ENCODE results near the gene CCDC9B.

Gene CCDC9B

DNA sequence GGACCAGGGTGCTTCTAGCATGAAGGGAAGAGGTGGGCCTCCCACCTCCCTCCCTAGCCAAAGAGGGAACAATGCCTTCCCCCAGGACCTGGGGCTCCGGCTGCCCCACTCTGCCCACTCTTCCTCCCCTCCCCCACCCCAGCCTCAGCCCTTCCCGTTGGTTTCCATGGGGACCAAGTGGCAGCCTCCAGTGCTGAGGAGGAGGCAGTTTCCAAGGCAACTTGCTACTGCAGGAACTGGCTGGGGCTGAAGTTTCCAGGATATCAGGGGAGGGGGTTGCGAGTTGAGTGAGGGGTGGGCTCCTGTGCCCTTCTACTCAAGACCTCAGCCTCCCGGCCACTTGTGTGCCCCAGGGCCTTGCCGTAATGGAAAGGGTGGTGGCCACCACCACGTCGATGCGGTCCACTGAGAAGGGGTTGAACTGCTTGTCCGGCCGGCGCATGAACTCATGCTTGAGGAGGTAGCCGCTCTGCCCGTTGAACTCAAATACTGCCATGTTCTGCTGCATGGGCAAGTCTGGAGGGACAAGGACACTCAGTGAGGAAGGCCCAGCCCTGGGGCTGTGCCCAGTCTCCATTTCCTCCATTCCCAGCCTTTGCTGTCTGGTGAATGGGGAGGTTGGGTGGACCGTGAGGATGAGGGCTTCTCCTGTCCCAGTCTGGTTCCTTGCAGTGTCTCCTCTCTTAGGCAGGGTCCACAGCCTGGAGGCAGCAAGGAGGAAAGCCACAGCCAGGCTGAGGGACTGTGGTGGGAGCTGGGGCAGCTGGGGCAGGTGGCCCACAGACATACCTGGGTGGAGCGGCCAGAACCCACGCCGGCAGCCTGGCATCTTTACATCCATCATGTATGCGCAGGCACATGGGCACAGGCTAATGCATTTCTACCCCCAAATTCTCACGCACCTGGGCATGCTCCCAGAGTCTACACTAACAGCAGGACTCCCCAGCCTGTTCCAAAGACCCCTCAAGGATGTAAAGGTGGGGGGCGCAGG, 46.5 kb downstream of the CCDC9B start:
- no peaks in the 10 kb centered on the region for H3K9me3 ChIP-seq (ENCODE audit: insufficient read depth, low read depth, low read length)
- no peak overlapping the region for H3K27ac ChIP-seq (ENCODE audit: low read depth, low read length)
- H3K4me1 ChIP-seq (ENCODE audit: insufficient read depth, low read length): peaks cover 14% of the 10 kb centered on the region; the same call in 1 of the 2 replicates
- no peaks in the 10 kb centered on the region for H3K36me3 ChIP-seq (ENCODE audit: insufficient read depth, low read length)
- H3K9ac ChIP-seq (ENCODE audit: low read depth, low read length): no peak overlapping the region
- no peak overlapping the region for H3K4me3 ChIP-seq (ENCODE audit: low read length)
- peaks cover 46% of the 10 kb centered on the region for H3K27me3 ChIP-seq (ENCODE audit: insufficient read depth, low read length)
- 87% methylated on average over 20 of the region's 20 CpGs for WGBS

DNA sequence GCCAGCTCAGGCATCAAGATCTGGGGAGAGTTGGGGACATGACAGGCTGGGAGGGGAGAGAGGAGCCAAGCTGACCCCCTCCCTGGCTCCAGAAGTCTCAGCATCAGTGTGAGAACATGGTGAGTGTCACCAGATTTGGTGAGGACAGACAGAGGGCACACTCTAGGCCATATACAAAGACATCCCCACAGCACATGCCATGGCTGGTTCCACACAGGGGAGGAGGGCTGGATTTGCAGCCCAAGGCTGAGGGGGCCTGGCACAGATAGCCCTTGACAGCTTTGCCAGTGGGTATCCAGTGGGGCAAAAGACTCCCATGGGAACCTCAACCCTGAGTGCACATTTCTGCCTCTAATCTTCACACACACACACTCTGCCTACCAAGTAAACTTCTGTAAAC, 47.7 kb downstream of the CCDC9B start:
- peaks cover 47% of the 10 kb centered on the region for H3K27me3 ChIP-seq (ENCODE audit: insufficient read depth, low read length)
- no peak overlapping the region for H3K4me3 ChIP-seq (ENCODE audit: low read length)
- H3K36me3 ChIP-seq (ENCODE audit: insufficient read depth, low read length): no peaks in the 10 kb centered on the region
- no peak overlapping the region for H3K9ac ChIP-seq (ENCODE audit: low read depth, low read length)
- no peak overlapping the region for H3K27ac ChIP-seq (ENCODE audit: low read depth, low read length)
- peaks cover 14% of the 10 kb centered on the region; the same call in 1 of the 2 replicates for H3K4me1 ChIP-seq (ENCODE audit: insufficient read depth, low read length)
- H3K9me3 ChIP-seq (ENCODE audit: insufficient read depth, low read depth, low read length): no peaks in the 10 kb centered on the region

DNA sequence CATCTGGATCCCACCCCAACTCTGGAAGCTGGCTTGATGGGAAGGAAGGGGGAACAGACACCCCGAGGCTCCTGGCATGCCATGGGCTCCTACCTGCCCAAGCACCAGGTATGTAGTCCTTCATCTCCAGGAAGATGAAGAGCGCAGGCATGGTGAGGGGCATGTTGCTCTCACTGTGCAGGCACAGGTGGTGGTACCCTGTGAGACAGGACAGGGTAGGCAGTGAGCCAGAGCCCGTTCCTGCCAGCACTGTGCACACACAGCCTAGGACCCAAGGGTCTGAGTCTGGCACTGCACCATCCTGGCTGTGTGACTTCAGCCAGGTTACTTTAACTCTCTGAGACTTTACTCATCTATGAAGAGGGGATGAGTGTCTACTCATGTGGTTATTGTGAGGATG, 48.5 kb downstream of the CCDC9B start:
- peaks cover 48% of the 10 kb centered on the region for H3K27me3 ChIP-seq (ENCODE audit: insufficient read depth, low read length)
- H3K4me3 ChIP-seq (ENCODE audit: low read length): no peak overlapping the region
- 92% methylated on average over 3 of the region's 3 CpGs for WGBS
- no peak overlapping the region for H3K27ac ChIP-seq (ENCODE audit: low read depth, low read length)
- no peak overlapping the region for H3K9ac ChIP-seq (ENCODE audit: low read depth, low read length)
- H3K4me1 ChIP-seq (ENCODE audit: insufficient read depth, low read length): peaks cover 14% of the 10 kb centered on the region; the same call in 1 of the 2 replicates
- no peaks in the 10 kb centered on the region for H3K9me3 ChIP-seq (ENCODE audit: insufficient read depth, low read depth, low read length)
- H3K36me3 ChIP-seq (ENCODE audit: insufficient read depth, low read length): no peaks in the 10 kb centered on the region

DNA sequence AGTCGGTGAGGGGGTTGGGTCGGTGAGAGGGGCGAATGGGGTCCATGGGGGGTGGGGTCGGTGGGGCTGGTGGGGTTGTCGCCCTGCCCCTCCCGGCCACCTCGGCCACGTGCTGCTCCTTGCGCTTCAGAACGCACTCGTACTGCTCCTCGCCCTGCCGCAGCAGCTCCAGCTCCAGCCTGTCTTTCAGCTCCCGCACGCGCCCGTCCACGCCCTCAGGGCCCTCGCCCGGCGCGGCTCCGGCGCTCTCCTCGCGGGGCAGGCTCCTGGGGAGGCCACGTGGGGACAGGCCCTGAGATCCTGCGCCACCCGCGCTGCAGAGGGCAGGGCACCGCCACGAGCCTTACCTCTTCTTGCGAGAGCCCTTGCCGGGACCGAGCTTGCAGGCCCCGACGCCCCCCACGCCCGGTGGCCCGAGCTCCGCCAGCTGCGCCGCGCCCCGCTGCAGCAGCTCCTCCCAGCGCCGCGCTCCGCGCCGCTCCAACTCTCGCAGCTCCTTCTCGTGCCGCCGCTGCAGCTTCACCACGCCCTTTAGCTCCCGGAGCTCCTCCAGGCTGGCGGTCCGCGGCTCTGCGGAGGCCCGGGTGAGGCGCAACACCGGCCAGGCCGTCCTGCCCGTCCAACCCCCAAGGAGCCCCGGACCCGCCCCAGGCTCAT, 49.7 kb downstream of the CCDC9B start:
- Histone ChIP-seq H3K27me3 (ENCODE audit: insufficient read depth, low read length) (peaks cover 58% of the 10 kb centered on the region), H3K4me1 (ENCODE audit: insufficient read depth, low read length) (peaks cover 20% of the 10 kb centered on the region), H3K9me3 (ENCODE audit: insufficient read depth, low read depth, low read length) (no peaks in the 10 kb centered on the region), H3K4me3 (ENCODE audit: low read length) (peak overlapping the region; percentile 51), H3K36me3 (ENCODE audit: insufficient read depth, low read length) (no peaks in the 10 kb centered on the region), H3K9ac (ENCODE audit: low read depth, low read length) (peak overlapping the region; percentile 71), H3K27ac (ENCODE audit: low read depth, low read length) (no peak overlapping the region)
- 2% methylated on average over 68 of the region's 68 CpGs for WGBS

DNA sequence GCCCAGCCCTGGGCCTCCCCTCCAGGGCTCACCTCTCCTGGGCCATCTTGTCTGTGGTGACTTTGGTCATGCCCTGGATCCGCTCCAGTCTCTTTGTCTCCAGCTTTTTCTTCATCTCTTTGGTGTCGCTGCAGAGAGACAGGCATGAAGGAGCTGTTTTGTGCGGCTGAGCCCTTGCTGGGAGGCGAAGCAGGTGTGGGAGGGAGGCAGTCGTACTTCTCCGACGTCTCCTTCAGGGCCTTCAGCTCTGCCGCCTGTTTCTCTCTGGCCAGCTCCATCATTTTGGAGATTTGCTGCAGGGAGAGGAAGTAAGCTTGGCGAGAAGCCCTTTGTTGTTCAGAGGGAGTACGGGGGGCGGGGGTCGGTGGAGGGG, 50.2 kb downstream of the CCDC9B start:
- Histone ChIP-seq H3K4me1 (ENCODE audit: insufficient read depth, low read length) (peaks cover 25% of the 10 kb centered on the region), H3K9me3 (ENCODE audit: insufficient read depth, low read depth, low read length) (no peaks in the 10 kb centered on the region), H3K4me3 (ENCODE audit: low read length) (0 out of 2 replicates have a peak overlapping the region, but pooled peaks have one; percentile 21), H3K27me3 (ENCODE audit: insufficient read depth, low read length) (peaks cover 59% of the 10 kb centered on the region), H3K9ac (ENCODE audit: low read depth, low read length) (no peak overlapping the region; the same call in 1 of the 2 replicates), H3K36me3 (ENCODE audit: insufficient read depth, low read length) (no peaks in the 10 kb centered on the region), H3K27ac (ENCODE audit: low read depth, low read length) (no peak overlapping the region)
- 27% methylated on average over 12 of the region's 12 CpGs for WGBS

DNA sequence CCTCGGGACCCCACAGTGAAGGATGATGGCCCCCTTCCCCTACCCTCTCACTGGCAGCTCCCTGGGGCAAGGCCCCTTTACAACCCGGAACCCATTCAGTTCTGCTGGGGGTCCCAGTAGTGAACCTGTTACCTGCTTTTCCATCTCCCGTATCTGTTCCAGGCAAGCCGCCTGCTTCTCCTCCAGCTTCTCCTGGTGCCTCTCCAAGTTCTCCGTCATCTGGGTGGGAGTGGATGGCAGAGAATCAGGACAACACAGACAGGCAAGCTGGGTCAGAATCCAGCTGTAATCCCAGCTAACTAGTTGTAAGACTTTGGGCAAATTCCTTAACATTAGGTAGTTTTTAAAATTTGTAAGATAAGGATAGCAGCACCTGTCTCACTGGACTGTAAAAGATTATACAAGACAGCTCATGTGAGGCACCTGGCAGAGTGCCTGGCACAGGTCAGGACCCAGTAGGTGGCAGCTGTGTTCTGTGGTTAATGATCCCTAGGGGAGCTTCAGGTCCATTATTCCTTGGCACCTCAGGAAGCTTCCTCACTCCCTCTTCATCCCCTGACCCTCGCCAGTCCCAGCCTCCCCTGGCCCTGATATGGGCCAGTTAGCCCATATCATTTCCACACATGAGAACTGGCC, 51.5 kb downstream of the CCDC9B start:
- Histone ChIP-seq H3K27ac (ENCODE audit: low read depth, low read length) (no peak overlapping the region), H3K9me3 (ENCODE audit: insufficient read depth, low read depth, low read length) (no peaks in the 10 kb centered on the region), H3K27me3 (ENCODE audit: insufficient read depth, low read length) (peaks cover 65% of the 10 kb centered on the region), H3K9ac (ENCODE audit: low read depth, low read length) (no peak overlapping the region), H3K4me1 (ENCODE audit: insufficient read depth, low read length) (peaks cover 33% of the 10 kb centered on the region), H3K4me3 (ENCODE audit: low read length) (no peak overlapping the region), H3K36me3 (ENCODE audit: insufficient read depth, low read length) (no peaks in the 10 kb centered on the region)
- 79% methylated on average over 6 of the region's 6 CpGs for WGBS

DNA sequence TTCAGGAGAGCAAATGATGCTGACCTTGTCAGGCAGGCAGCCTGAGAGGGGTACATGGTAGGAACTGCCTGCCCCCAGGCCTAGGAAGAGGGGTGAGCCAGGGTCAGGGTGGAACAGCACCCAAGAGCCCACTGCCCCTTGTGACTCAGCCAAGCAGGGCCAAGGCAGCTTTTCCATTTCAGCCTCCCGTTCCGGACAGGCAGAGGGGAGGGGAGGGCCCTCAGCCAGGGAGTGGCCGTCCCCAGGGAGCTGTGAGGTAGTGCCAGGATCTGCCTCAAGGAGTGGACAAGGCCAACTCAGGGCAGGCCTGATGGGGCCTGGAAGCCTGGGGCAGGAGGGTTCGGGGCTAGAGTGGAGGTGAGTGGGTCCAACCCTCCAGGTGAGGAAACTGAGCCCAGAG, 52.8 kb downstream of the CCDC9B start:
- H3K36me3 ChIP-seq (ENCODE audit: insufficient read depth, low read length): no peaks in the 10 kb centered on the region
- WGBS: 77% methylated on average over 4 of the region's 4 CpGs
- no peak overlapping the region for H3K9ac ChIP-seq (ENCODE audit: low read depth, low read length)
- H3K27me3 ChIP-seq (ENCODE audit: insufficient read depth, low read length): peaks cover 69% of the 10 kb centered on the region
- H3K27ac ChIP-seq (ENCODE audit: low read depth, low read length): no peak overlapping the region
- H3K4me3 ChIP-seq (ENCODE audit: low read length): no peak overlapping the region
- H3K9me3 ChIP-seq (ENCODE audit: insufficient read depth, low read depth, low read length): no peaks in the 10 kb centered on the region
- peaks cover 28% of the 10 kb centered on the region for H3K4me1 ChIP-seq (ENCODE audit: insufficient read depth, low read length)

DNA sequence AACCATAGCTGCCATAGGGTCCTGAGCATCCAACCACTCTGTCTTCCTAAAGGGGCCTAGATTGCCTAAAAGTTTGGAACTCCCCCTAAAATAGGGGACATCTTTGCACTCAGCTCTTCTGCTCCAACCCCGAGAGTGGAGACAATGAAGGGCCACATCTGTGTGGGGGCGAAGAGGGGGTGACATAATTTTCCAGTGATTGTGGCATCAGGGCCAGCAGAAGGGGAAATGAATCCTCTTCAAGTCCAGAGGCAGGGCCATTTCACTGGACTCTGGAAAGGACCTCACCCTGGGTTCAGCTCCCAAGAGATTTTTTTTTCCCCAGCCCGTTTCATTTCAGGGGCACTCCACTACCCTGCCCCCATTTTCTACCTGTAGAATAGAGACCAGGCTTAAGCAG, 53.2 kb downstream of the CCDC9B start:
- no peaks in the 10 kb centered on the region for H3K36me3 ChIP-seq (ENCODE audit: insufficient read depth, low read length)
- H3K9ac ChIP-seq (ENCODE audit: low read depth, low read length): no peak overlapping the region
- H3K9me3 ChIP-seq (ENCODE audit: insufficient read depth, low read depth, low read length): no peaks in the 10 kb centered on the region
- H3K4me1 ChIP-seq (ENCODE audit: insufficient read depth, low read length): peaks cover 28% of the 10 kb centered on the region
- WGBS: 88% methylated on average over 3 of the region's 3 CpGs
- no peak overlapping the region for H3K4me3 ChIP-seq (ENCODE audit: low read length)
- no peak overlapping the region for H3K27ac ChIP-seq (ENCODE audit: low read depth, low read length)
- peaks cover 69% of the 10 kb centered on the region for H3K27me3 ChIP-seq (ENCODE audit: insufficient read depth, low read length)

DNA sequence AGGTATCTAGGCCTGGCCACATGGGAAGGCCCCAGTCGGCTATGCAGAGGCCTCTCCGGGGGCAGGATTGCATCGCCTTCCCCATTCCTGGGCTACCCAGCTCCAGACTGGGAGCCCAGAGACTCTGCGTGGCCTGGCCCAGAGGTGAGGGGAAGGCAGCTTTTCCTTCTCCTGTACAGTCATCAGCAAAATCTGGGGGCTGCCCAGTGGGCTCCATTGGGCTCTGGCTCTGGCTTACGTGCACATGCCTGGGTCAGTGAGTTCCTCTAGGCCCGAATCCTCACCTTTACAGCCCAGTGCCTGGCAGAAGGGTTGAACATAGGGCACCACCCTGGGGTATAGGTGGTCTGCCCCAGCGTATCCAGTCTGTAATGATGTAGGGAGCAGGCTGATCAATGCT, 53.9 kb downstream of the CCDC9B start:
- Histone ChIP-seq H3K27ac (ENCODE audit: low read depth, low read length) (no peak overlapping the region), H3K9ac (ENCODE audit: low read depth, low read length) (no peak overlapping the region), H3K4me1 (ENCODE audit: insufficient read depth, low read length) (peaks cover 27% of the 10 kb centered on the region), H3K4me3 (ENCODE audit: low read length) (no peak overlapping the region), H3K36me3 (ENCODE audit: insufficient read depth, low read length) (no peaks in the 10 kb centered on the region), H3K9me3 (ENCODE audit: insufficient read depth, low read depth, low read length) (no peaks in the 10 kb centered on the region), H3K27me3 (ENCODE audit: insufficient read depth, low read length) (peaks cover 69% of the 10 kb centered on the region)
- WGBS: 69% methylated on average over 7 of the region's 7 CpGs

DNA sequence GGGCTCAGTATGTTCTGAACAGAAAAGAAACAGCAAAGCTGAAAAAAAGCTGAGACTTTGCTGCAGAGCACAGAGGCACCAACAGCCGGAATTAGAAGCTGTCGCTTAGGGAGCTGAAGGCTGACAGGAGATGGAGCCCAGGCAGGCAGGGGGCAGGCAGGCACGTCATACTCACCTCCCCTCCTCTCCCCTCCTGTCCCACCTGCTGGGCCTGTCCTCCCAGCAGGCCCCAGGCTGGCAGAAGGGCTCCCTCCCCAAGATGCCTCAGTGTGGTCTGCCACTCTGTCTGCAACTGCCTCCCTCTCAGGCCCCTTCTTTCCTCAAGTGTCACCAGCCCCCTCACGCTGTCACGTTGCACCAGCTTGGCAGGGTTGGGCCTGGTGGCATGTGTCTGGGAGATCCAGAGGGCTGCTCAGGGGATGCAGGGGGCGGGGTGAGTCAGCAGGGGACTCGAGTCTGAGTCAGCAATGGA, 54.6 kb downstream of the CCDC9B start:
- H3K27me3 ChIP-seq (ENCODE audit: insufficient read depth, low read length): peaks cover 69% of the 10 kb centered on the region

DNA sequence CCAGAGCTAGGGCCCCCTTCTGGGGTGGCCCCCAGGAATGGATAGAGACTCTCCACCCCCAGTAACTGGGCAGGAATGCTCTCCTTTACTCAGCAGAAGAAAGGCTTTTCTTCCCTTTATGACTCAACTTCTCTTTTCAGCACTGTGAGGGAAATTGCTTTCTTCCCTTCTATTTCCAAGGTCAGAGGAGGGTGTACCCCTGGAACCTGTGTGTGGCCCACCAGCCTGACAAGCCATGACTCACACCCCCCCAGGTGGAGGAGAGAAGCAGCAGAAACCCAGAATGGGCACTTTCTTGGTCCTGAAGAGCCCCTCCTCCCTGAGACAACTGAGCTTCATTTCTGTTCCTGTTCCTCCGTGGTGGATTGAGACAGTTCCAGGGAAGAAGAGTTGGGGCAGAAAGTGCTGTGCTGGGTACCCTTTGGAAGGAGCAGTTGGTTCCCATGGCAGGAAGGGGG, 55.2 kb downstream of the CCDC9B start:
- peak overlapping the region; percentile 34; the same call in 1 of the 2 replicates for H3K27ac ChIP-seq (ENCODE audit: low read depth, low read length)
- no peaks in the 10 kb centered on the region for H3K9me3 ChIP-seq (ENCODE audit: insufficient read depth, low read depth, low read length)
- no peak overlapping the region for H3K4me3 ChIP-seq (ENCODE audit: low read length)
- WGBS: 19% methylated on average over 1 of the region's 1 CpG
- peaks cover 34% of the 10 kb centered on the region for H3K4me1 ChIP-seq (ENCODE audit: insufficient read depth, low read length)
- peaks cover 70% of the 10 kb centered on the region for H3K27me3 ChIP-seq (ENCODE audit: insufficient read depth, low read length)
- no peaks in the 10 kb centered on the region for H3K36me3 ChIP-seq (ENCODE audit: insufficient read depth, low read length)
- no peak overlapping the region for H3K9ac ChIP-seq (ENCODE audit: low read depth, low read length)

More for the DNA sequence above, 54.6 kb downstream of the CCDC9B start:
- Histone ChIP-seq H3K27ac (ENCODE audit: low read depth, low read length) (peak overlapping the region; percentile 34; the same call in 1 of the 2 replicates), H3K9me3 (ENCODE audit: insufficient read depth, low read depth, low read length) (no peaks in the 10 kb centered on the region), H3K4me3 (ENCODE audit: low read length) (no peak overlapping the region), H3K4me1 (ENCODE audit: insufficient read depth, low read length) (peaks cover 29% of the 10 kb centered on the region), H3K9ac (ENCODE audit: low read depth, low read length) (no peak overlapping the region), H3K36me3 (ENCODE audit: insufficient read depth, low read length) (no peaks in the 10 kb centered on the region)
- WGBS: 44% methylated on average over 7 of the region's 7 CpGs
